IMR-90 (cell line): ENCODE data around the gene PHLDB1.

Experiments used
- BHLHE40 ChIP-seq: fragments of 150-350 bp; IDR thresholded peaks from 2 replicates; pipeline ENCODE4 v1.6.1; 2016; ENCODE audit warnings: mild to moderate bottlenecking, low read depth, low read length
- MAFK ChIP-seq: IDR thresholded peaks from 2 replicates; pipeline ENCODE4 v1.6.1; 2012; ENCODE audit warnings: low read depth, low read length, improper control_type of control experiment
- POLR2A ChIP-seq: IDR thresholded peaks from 2 replicates; pipeline ENCODE4 v1.6.1; 2012; ENCODE audit warnings: mild to moderate bottlenecking, low read depth, low read length
- RAD21 ChIP-seq: IDR thresholded peaks from 2 replicates; pipeline ENCODE4 v1.6.1; 2012; ENCODE audit warnings: low read length, improper control_type of control experiment
- SMC3 ChIP-seq: fragments of 150-350 bp; IDR thresholded peaks from 2 replicates; pipeline ENCODE4 v1.6.1; 2016; ENCODE audit warnings: low read depth, mild to moderate bottlenecking, antibody characterized with exemption, low read length, moderate library complexity
- TF ChIP-seq, protein P1 (sequence below): fragments of 150-350 bp; IDR thresholded peaks from 2 replicates; pipeline ENCODE4 v1.6.1; 2016; ENCODE audit warnings: low read depth, mild to moderate bottlenecking, low read length, moderate library complexity, borderline replicate concordance
- TF ChIP-seq, protein P2 (sequence below): conservative IDR thresholded peaks from 2 replicates; pipeline ENCODE4 v1.5.1; 2012; ENCODE audit warnings: mild to moderate bottlenecking, low read depth, low read length, improper control_type of control experiment

DNA sequence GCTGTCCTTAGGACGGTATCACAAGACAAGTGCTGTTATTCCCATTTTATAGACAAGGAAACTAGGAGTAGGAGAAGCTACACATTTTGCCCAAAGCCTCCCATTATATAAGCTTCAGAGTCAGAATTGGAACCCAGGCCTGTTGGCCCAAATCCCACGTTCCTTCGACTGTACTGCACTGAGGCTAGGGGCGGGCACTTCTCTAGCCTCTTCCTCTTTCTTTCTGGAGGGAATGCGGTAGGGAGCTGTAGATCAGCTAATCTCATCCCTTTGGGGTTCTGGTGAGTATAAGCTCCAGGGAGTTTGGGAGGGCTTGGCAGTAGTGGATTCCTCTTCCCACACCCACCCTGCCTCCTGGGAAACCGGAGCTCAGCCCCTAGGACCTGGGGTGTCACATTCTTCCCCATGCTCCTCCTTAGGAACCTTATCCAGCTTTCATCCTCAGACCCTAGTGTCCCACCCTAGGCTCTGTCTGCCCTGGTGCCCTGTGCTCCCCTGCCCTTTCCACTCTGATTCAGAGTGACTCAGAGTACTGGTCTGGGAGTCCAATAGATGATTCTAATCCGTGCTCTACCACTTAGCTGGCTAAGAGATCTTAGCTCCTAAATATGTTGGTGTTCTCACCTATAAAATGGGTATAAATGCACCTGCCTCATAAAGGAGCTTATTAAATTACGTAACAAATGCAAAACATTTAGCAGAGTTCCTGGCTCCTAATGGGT lies 29.3 kb downstream of the PHLDB1 start:
- TF ChIP-seq, protein P1, sequence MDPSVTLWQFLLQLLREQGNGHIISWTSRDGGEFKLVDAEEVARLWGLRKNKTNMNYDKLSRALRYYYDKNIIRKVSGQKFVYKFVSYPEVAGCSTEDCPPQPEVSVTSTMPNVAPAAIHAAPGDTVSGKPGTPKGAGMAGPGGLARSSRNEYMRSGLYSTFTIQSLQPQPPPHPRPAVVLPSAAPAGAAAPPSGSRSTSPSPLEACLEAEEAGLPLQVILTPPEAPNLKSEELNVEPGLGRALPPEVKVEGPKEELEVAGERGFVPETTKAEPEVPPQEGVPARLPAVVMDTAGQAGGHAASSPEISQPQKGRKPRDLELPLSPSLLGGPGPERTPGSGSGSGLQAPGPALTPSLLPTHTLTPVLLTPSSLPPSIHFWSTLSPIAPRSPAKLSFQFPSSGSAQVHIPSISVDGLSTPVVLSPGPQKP: no peak
- TF ChIP-seq SMC3 (no peak), MAFK (no peak), RAD21 (no peak), POLR2A (no peak), BHLHE40 (no peak)
- TF ChIP-seq, protein P2, sequence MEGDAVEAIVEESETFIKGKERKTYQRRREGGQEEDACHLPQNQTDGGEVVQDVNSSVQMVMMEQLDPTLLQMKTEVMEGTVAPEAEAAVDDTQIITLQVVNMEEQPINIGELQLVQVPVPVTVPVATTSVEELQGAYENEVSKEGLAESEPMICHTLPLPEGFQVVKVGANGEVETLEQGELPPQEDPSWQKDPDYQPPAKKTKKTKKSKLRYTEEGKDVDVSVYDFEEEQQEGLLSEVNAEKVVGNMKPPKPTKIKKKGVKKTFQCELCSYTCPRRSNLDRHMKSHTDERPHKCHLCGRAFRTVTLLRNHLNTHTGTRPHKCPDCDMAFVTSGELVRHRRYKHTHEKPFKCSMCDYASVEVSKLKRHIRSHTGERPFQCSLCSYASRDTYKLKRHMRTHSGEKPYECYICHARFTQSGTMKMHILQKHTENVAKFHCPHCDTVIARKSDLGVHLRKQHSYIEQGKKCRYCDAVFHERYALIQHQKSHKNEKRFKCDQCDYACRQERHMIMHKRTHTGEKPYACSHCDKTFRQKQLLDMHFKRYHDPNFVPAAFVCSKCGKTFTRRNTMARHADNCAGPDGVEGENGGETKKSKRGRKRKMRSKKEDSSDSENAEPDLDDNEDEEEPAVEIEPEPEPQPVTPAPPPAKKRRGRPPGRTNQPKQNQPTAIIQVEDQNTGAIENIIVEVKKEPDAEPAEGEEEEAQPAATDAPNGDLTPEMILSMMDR: no peak
